Omental fat pad (tissue), 4 donors: ENCODE data around the gene GAS2L3. TPM values are rescaled to one million over a fixed set of nuclear protein-coding genes. Genes with fewer than 3 reads are reported as not detected.
A peak's percentile ranks its signal among the peaks of the same experiment; 100 is the strongest.

Source experiments
- ATAC-seq: fragments of 150-250 bp; one replicate; pipeline ENCODE4 v1.9.1; 2016; ENCODE audit warnings: mild to moderate bottlenecking, moderate library complexity; ENCODE audit not compliant: low FRiP score
- DNase-seq: peaks from one replicate; pipeline ENCODE4 v3.0.0-alpha.2; 2019; ENCODE audit warnings: low spot score
- CTCF ChIP-seq, 3 donors: fragments of 450-650 bp; IDR thresholded peaks; one replicate each; pipeline ENCODE4 v1.5.1; 2016 to 2017; ENCODE audit warnings: antibody characterized with exemption in 3 of 3, mild to moderate bottlenecking in 3 of 3, moderate library complexity in 2 of 3
- total RNA-seq, 4 donors: library from RNA; depleted of rRNA; stranded (reverse); fragments of >200 nt; gene quantifications; one replicate each; pipeline ENCODE4 v1.1.0, GENCODE V29; 2016

GAS2L3 gene
- total RNA-seq, 4 donors from 2014 or later: 2.9 to 17.4 (median 8.3) TPM

DNA sequence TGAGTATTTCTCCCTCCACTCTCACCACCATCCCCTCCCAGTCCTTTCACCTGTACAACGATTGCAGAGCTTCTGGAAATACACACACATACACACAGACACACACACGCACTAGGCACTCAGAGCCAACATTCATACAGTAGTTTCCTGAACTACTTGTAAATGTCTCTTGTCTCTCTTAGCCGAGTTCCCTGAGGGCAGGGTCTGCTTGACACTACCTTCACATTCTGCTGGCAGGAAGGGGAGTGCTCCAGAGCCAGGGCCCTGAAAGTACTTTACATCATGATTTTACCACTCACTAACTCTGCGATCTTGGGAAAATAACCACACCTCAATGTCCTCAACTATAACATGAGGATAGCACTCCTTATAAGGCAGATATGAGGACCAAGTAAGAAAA lies 82.7 kb downstream of the GAS2L3 start:
- DNase-seq: no peak
- TF ChIP-seq CTCF (IDR thresholded peaks at IDR 0.05): no peak
- ATAC-seq: no peak

DNA sequence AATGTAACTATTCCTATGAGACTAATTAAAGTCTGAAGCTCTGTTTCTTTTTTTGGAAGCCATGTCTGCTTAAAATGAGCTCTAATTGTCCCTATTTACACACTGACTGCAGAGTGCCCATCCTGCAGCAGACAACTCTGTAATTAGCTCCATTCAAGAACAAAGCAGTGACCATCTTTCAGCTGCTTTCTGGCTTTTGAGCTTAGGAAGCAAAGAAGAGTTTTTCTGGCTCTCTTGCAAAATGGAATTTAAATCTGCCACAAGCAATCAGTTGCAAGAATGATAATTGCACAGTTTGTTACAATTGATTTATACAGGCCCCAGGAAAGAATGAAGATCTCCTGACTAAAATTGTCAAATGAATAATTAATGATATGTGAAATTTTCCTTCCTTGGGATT lies 83.4 kb downstream of the GAS2L3 start:
- DNase-seq: no peak
- ATAC-seq: no peak
- no peak for TF ChIP-seq CTCF (IDR thresholded peaks at IDR 0.05)

GRCh38 chr12:100661300-100661951 lies 87.9 kb downstream of the GAS2L3 start:
- no peak for TF ChIP-seq CTCF (IDR thresholded peaks at IDR 0.05)
- no peak for DNase-seq
- no peak for ATAC-seq

- no peak for TF ChIP-seq CTCF (IDR thresholded peaks at IDR 0.05)
- ATAC-seq (no peak), DNase-seq (no peak)
Observed at GRCh38 chr12:100666588-100666987, 93.1 kb downstream of the GAS2L3 start.

GRCh38 chr12:100668945-100669536 lies 95.6 kb downstream of the GAS2L3 start:
- TF ChIP-seq CTCF (IDR thresholded peaks at IDR 0.05): no peak
- ATAC-seq (no peak), DNase-seq (peak; percentile 65)

DNA sequence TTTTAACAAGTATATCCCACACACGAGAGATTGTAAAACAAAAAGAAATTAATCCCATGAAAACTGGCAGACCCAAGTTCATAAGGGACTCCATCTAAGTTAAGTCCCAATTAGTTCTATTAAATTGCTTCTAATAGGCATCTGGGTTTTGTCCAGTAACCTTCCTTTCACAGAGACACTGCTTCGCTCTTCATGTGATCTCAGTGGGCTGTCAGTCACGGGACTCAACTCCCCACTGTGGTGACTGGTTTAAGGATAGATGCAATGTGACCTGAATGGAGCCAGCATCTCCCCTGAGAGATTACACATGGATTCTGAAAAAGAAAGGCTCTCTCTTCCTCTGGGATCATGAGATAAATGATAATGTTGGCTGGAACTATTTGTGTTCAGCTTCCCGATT lies 96.4 kb downstream of the GAS2L3 start:
- TF ChIP-seq CTCF (IDR thresholded peaks at IDR 0.05): no peak
- ATAC-seq (no peak), DNase-seq (no peak)
